Measurements from ENCODE around the gene CACNG6.
"Not testable (repeated sequence)": the region's sequence is repeated elsewhere in the genome, so short reads cannot be mapped to it uniquely, and the experiment has no call there.

Gene CACNG6

GRCh38 chr19:54035215-54036178 lies 44.1 kb downstream of the CACNG6 start:
- Histone ChIP-seq H3K9me3 (ENCODE audit: control insufficient read depth in 5 of 5, low read length in 5 of 5) (no peaks in the 10 kb centered on the region), H3K4me1 (ENCODE audit: control insufficient read depth in 5 of 5, insufficient read depth in 5 of 5, low read length in 5 of 5) (no peaks in the 10 kb centered on the region), H3K9ac (ENCODE audit: low read length in 5 of 5) (no peak overlapping the region), H3K27me3 (ENCODE audit: control insufficient read depth in 5 of 5, insufficient read depth in 4 of 5, low read length in 5 of 5) (peaks cover 0 to 9% (median 0%) of the 10 kb centered on the region in 5 donors), H3K36me3 (ENCODE audit: control insufficient read depth in 5 of 5, insufficient read depth in 5 of 5, low read length in 5 of 5) (no peaks in the 10 kb centered on the region), H3K4me3 (ENCODE audit: low read depth in 1 of 5, low read length in 5 of 5) (no peak overlapping the region), H3K27ac (ENCODE audit: low read depth, low read length) (no peak overlapping the region)

- H3K9me3 ChIP-seq (ENCODE audit: control insufficient read depth in 5 of 5, low read length in 5 of 5); H3K36me3 ChIP-seq (ENCODE audit: control insufficient read depth in 5 of 5, insufficient read depth in 5 of 5, low read length in 5 of 5); H3K4me3 ChIP-seq (ENCODE audit: low read depth in 1 of 5, low read length in 5 of 5); H3K27me3 ChIP-seq (ENCODE audit: control insufficient read depth in 5 of 5, insufficient read depth in 4 of 5, low read length in 5 of 5); H3K9ac ChIP-seq (ENCODE audit: low read length in 5 of 5); H3K4me1 ChIP-seq (ENCODE audit: control insufficient read depth in 5 of 5, insufficient read depth in 5 of 5, low read length in 5 of 5); H3K27ac ChIP-seq (ENCODE audit: low read depth, low read length): not testable (repeated sequence)
Measured at GRCh38 chr19:54036542-54036941, 45.1 kb downstream of the CACNG6 start.

- no peaks in the 10 kb centered on the region for H3K9me3 ChIP-seq (ENCODE audit: control insufficient read depth in 5 of 5, low read length in 5 of 5)
- no peaks in the 10 kb centered on the region for H3K36me3 ChIP-seq (ENCODE audit: control insufficient read depth in 5 of 5, insufficient read depth in 5 of 5, low read length in 5 of 5)
- H3K27me3 ChIP-seq (ENCODE audit: control insufficient read depth in 5 of 5, insufficient read depth in 4 of 5, low read length in 5 of 5), result peaks cover 0 to 13% (median 10%) of the 10 kb centered on the region in 5 donors
- no peak overlapping the region for H3K27ac ChIP-seq (ENCODE audit: low read depth, low read length)
- no peak overlapping the region for H3K4me3 ChIP-seq (ENCODE audit: low read depth in 1 of 5, low read length in 5 of 5)
- no peak overlapping the region for H3K9ac ChIP-seq (ENCODE audit: low read length in 5 of 5)
- H3K4me1 ChIP-seq (ENCODE audit: control insufficient read depth in 5 of 5, insufficient read depth in 5 of 5, low read length in 5 of 5), result no peaks in the 10 kb centered on the region
Measured at GRCh38 chr19:54040003-54040402, 48.6 kb downstream of the CACNG6 start.

- no peak overlapping the region for H3K9ac ChIP-seq (ENCODE audit: low read length in 5 of 5)
- no peaks in the 10 kb centered on the region for H3K4me1 ChIP-seq (ENCODE audit: control insufficient read depth in 5 of 5, insufficient read depth in 5 of 5, low read length in 5 of 5)
- no peaks in the 10 kb centered on the region for H3K36me3 ChIP-seq (ENCODE audit: control insufficient read depth in 5 of 5, insufficient read depth in 5 of 5, low read length in 5 of 5)
- peaks cover 8 to 18% (median 14%) of the 10 kb centered on the region in 5 donors for H3K27me3 ChIP-seq (ENCODE audit: control insufficient read depth in 5 of 5, insufficient read depth in 4 of 5, low read length in 5 of 5)
- no peaks in the 10 kb centered on the region for H3K9me3 ChIP-seq (ENCODE audit: control insufficient read depth in 5 of 5, low read length in 5 of 5)
- no peak overlapping the region for H3K27ac ChIP-seq (ENCODE audit: low read depth, low read length)
- H3K4me3 ChIP-seq (ENCODE audit: low read depth in 1 of 5, low read length in 5 of 5), result no peak overlapping the region
Measured at GRCh38 chr19:54041969-54042606, 50.7 kb downstream of the CACNG6 start.

GRCh38 chr19:54042989-54043388 lies 51.6 kb downstream of the CACNG6 start:
- H3K4me1 ChIP-seq (ENCODE audit: control insufficient read depth in 5 of 5, insufficient read depth in 5 of 5, low read length in 5 of 5), result peaks cover 0 to 6% (median 0%) of the 10 kb centered on the region in 5 donors
- no peak overlapping the region for H3K27ac ChIP-seq (ENCODE audit: low read depth, low read length)
- no peaks in the 10 kb centered on the region for H3K9me3 ChIP-seq (ENCODE audit: control insufficient read depth in 5 of 5, low read length in 5 of 5)
- H3K9ac ChIP-seq (ENCODE audit: low read length in 5 of 5), result no peak overlapping the region
- H3K4me3 ChIP-seq (ENCODE audit: low read depth in 1 of 5, low read length in 5 of 5), result no peak overlapping the region
- peaks cover 8 to 18% (median 14%) of the 10 kb centered on the region in 5 donors for H3K27me3 ChIP-seq (ENCODE audit: control insufficient read depth in 5 of 5, insufficient read depth in 4 of 5, low read length in 5 of 5)
- no peaks in the 10 kb centered on the region for H3K36me3 ChIP-seq (ENCODE audit: control insufficient read depth in 5 of 5, insufficient read depth in 5 of 5, low read length in 5 of 5)

GRCh38 chr19:54045771-54046170 lies 54.3 kb downstream of the CACNG6 start:
- Histone ChIP-seq H3K4me3 (ENCODE audit: low read depth in 1 of 5, low read length in 5 of 5) (no peak overlapping the region), H3K4me1 (ENCODE audit: control insufficient read depth in 5 of 5, insufficient read depth in 5 of 5, low read length in 5 of 5) (peaks cover 0 to 6% (median 0%) of the 10 kb centered on the region in 5 donors), H3K27ac (ENCODE audit: low read depth, low read length) (no peak overlapping the region), H3K9me3 (ENCODE audit: control insufficient read depth in 5 of 5, low read length in 5 of 5) (no peaks in the 10 kb centered on the region), H3K27me3 (ENCODE audit: control insufficient read depth in 5 of 5, insufficient read depth in 4 of 5, low read length in 5 of 5) (peaks cover 8 to 21% (median 16%) of the 10 kb centered on the region in 5 donors), H3K36me3 (ENCODE audit: control insufficient read depth in 5 of 5, insufficient read depth in 5 of 5, low read length in 5 of 5) (no peaks in the 10 kb centered on the region), H3K9ac (ENCODE audit: low read length in 5 of 5) (no peak overlapping the region)

- Histone ChIP-seq H3K4me3 (ENCODE audit: low read depth in 1 of 5, low read length in 5 of 5) (no peak overlapping the region), H3K36me3 (ENCODE audit: control insufficient read depth in 5 of 5, insufficient read depth in 5 of 5, low read length in 5 of 5) (no peaks in the 10 kb centered on the region), H3K9ac (ENCODE audit: low read length in 5 of 5) (no peak overlapping the region), H3K4me1 (ENCODE audit: control insufficient read depth in 5 of 5, insufficient read depth in 5 of 5, low read length in 5 of 5) (peaks cover 0 to 6% (median 0%) of the 10 kb centered on the region in 5 donors), H3K27ac (ENCODE audit: low read depth, low read length) (no peak overlapping the region), H3K27me3 (ENCODE audit: control insufficient read depth in 5 of 5, insufficient read depth in 4 of 5, low read length in 5 of 5) (peaks cover 8 to 17% (median 14%) of the 10 kb centered on the region in 5 donors), H3K9me3 (ENCODE audit: control insufficient read depth in 5 of 5, low read length in 5 of 5) (no peaks in the 10 kb centered on the region)
Measured at GRCh38 chr19:54047616-54048015, 56.2 kb downstream of the CACNG6 start.
